Activated T-cell treated with anti-CD3 and anti-CD28 coated beads for 4 hours (primary cell): ENCODE measurements around the gene HGFAC.

Experiments used
- DNase-seq: peaks from one replicate; pipeline ENCODE4 v3.0.0-alpha.2; 2020

HGFAC gene

DNA sequence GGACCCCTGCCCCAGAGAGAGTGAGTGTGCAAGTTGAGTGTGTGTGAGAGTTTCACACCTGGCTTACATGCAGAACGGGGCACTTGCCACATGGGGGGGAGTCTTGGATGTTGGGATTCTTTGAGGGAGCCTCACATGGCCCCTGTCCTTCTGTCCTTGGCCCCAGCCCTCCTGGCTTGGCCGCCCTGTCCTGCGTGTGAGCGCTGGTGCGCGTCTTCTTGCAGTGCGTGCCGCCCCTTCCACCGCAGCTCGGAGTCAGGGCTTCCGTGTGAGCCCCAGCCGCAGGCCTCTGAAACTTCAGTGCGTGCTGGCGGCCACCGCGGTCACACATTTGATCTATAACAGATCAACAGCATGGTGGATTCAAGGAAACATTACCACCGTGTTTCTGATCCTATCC is 30.1 kb upstream of the HGFAC start:
- DNase-seq, result no peak

DNA sequence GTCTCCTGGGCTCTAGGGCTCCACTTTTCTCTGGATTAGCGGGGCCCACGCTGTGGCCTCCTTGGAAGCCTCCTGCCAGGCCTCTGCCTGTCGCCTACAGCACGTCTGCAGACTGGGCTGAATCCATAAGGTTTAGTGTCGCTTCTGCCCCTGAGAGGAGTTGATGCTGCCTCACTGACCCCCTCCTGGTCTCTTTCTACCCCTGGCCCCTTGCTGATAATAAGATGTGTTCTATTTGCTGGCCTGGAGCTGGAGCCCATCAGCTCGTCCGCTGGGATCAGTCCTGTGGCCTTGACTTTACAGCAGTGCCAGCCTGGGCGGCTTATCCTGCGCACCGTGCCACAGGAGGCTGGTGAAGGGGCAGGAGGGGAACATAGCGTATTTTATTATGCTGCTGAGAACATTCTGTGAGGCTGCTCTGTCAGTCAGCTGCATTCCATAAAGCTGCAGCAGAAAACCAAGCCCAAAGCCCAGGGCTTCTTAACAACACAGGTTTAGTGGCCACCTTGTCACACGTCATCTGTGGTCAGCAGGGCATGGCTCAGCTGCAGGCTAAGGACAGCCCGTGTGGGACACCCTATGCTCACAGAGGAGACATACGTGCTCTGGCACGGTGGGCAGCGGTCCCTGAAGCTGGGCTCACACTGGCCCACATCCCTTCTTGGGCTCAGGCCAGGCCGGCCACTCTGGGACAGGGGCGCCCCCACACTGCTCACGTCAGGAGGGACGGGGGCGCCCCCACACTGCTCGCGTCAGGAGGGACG is 29.3 kb upstream of the HGFAC start:
- no peak for DNase-seq

DNA sequence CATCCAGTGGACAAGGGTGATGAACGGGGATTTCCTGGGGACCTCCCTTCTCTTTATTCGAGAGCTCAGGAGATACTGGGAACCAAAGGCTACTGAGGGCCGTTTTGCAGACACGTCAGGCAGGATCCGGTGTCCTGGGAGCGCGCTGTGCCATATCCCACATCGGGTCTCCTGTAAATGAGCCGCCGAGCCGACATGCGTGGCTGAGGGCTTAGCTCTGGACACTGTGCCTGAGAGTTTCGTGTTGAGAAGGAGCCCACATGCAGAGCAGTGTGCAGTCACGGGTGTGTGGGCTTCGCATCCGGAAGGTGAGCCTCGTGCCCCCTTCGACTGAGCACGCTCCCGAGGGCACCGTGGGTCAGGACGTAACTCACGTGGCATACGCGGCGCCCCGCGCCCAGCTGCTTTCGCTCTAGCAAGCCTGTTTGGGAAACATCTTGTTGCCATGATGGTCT is 28.5 kb upstream of the HGFAC start:
- no peak for DNase-seq

DNA sequence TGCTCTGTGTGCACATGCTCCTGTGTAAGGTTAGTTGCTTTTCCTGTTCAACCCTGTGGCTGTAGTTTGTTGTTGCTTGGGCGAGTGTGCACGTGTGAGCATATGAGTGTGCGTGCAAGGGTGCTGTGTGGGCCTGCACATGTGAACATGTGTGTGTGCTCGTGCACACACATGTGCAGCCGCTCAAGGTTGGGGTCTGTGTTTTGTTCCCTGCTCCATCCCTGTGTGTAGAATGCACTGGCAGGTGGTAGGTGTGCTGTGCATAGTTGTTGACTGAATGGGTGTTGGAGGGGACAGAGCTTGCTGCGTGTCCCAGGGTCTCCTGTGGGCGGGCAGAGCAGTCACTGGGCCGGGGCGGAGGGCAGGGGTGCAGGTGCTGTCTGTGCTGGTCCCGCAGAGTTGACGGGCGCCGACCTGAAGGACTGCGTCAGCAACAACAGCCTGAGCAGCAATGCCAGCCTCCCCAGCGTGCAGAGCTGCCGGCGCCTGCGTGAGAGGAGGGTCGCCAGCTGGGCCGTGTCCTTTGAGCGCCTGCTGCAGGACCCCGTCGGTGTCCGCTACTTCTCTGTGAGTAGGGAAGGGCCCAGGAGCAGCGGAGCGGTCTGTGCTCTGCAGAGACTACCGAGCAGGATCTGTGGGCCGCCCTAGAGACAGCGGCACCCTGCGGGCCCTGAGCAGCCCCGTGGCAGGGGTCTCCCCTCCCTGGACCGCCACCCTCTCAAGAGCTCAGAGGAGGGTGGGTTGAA is 27.9 kb upstream of the HGFAC start:
- no peak for DNase-seq

DNA sequence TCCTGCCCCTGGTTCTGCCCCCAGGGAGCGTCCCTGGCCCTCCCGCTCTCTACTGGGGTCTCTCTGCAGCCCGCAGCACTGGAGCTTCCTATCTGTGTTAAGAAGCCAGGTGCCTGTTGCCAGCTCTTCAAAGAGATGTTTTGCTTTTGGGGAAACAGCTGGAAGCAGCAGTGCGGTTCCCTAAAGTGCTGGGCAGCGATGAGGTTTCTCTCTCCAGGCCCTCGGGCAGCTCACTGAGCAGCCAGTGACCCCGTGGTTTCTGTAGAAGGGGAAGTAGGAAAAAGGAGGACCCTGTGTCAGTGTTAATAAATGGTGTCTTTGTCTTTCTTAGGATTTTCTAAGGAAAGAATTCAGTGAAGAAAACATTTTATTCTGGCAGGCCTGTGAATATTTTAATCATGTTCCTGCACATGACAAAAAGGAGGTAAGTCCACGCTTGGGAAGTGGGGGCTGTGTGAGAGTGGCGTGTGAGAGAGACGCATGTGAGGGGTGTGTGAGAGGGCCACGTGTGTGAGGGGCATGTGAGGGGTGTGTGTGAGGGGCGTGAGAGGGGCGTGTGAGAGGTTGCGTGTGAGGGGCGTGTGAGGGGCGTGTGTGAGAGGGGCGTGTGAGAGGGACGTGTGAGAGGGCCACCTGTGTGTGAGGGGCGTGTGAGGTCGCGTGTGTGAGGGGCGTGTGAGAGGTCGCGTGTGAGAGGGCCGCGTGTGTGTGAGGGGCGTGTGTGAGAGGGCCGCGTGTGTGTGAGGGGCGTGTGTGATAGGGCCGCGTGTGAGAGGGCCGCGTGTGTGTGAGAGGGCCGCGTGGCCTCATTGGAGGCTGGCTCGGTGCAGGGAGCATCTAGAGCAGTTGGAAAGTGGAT is 27.1 kb upstream of the HGFAC start:
- no peak for DNase-seq

DNA sequence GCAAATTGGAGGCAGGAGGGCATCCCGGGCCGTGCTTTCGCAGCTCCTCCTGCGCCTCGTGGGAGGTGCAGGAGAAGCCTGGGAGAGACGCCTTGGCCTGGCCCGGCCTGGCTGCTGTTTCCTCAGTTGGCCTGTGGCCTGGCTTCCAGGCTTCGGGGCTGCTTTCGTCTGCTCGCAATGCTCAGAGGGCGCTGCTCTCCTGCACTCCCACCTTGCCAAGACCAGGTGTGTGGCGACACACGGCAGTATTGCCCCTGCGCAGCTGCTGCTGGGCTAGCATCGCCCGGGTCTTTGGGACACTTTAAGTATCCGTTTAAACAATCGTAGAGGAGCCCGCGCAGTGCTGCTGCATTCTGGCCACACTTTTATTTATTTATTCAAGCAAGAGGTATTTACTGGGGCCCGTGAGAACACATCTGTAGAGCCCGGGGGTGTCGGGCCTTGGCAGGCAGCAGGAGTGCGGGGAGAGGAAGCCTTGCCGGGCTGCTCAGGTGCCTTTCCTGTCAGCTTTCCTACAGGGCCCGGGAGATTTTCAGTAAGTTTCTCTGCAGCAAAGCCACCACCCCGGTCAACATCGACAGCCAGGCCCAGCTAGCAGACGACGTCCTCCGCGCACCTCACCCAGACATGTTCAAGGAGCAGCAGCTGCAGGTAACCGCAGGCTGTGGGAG is 26.2 kb upstream of the HGFAC start:
- DNase-seq, result no peak

DNA sequence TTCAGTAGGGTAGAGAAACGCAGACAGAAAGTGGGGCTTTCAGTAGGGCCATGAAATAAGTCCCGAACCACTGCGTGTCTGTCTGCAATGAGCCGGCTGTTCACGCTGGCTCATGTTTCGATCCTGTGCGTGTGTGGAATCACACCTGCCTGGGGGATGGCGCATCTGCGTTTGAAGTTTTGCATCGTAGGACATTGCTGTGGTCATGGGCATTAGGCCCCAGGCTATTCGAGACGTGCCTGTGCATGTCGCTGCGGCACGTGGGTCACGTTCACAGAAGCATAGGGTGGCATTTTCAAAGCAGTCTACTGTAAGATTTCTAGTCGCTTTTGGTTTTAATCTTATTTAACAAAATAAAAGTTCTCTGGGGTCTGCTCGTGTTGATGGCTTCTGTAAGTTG is 25.5 kb upstream of the HGFAC start:
- no peak for DNase-seq

DNA sequence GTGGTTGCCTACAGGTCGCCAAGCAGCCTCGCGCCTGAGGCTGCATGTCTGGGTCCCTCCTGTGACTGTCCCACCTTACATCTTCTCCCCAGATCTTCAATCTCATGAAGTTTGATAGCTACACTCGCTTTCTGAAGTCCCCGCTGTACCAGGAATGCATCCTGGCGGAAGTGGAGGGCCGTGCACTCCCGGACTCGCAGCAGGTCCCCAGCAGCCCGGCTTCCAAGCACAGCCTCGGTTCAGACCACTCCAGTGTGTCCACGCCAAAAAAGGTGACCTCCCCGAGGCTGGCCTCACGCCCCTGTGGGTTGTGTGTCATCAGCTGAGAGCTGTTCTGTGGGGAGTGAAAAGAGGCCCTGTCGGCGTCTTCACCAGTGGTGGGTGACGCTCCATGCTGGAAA is 24.9 kb upstream of the HGFAC start:
- DNase-seq, result no peak

DNA sequence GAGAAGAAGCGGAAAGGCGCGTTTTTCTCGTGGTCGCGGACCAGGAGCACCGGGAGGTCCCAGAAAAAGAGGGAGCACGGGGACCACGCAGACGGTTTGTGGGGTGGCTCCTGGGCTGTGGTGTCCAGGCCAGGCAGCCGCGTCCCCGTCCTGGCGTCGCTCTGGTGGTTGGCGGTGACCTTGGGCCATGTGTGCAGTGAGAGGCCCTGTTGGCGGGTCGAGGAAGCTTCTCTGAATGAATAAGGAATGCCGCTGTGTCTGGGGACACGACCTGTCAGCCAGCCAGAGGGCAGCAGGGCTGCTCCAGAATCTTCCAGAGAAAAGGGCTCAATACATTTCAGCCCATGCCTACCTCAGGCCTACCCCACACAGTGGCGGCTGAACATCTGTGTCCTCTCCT is 24.3 kb upstream of the HGFAC start:
- DNase-seq, result no peak

DNA sequence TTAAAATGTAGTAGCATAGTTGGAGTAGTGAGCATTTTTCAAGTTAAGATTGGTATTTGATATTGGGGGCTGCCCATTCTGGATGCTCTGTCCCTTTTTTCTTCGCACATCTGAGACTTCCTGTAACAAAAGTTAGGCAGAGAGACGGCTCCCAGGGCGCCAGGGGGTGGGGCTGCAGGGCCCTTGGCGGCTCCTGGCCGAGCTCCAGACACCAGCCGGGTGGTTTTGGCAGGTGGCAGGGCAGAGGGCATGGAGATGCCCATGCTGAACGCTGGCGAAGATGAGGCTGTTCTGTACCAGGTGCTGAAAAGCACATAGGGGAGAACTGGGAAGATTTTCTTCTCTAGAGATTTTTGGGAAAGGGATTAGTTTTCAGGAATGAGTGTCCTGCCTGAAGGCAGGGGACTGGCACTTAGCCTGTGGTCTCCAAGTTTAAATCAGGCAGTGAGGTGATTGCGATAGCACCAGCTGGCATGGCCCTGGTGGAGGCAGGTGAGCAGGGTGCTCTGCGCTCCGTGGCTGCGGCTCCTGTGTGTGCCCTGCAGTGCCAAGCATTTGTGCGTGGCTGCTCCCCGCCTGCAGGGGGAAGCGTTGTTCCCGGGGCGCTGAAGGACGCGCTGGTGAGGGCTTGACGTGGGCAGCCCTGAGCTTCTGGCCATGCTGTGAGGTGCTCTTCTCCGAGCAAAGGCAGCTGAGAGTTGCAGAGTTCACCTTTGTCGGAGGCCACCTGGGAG is 23.6 kb upstream of the HGFAC start:
- no peak for DNase-seq

DNA sequence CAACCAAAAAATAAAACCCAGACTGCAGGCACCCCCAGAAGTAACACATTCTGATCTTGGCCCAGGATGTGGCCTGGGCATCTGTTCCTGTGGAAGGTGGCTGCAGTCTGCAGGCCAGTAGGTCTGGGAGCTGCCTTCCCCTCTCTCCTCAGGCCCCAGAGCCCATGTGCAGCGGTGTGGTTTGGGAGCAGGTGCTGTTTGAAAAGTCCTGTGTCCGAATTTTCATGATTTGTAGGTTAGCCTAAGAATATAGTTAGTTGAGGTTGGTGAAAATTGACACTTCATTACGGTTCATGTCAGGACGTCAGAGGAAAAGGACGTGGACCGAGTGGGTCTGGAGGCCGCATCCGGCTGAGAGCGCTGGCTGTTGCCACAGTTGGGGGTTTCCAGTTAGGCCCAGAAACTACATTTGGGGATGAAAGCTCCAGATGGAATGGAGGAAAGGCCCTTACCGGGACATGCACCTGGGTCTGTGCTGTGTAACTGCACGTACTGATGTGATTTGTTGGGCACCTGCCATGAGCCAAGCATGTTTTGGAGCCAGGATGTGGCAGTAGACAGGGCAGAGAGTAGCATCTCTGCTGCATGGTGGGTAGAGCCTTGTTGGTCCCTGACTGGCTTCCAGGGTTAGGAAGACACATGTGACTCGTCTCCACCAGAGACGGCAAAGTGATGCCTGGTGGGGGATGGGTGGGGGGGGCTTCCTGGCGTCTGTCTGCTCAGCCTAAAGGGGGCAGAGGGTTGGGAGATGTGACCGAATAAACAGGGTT is 21.7 kb upstream of the HGFAC start:
- no peak for DNase-seq

DNA sequence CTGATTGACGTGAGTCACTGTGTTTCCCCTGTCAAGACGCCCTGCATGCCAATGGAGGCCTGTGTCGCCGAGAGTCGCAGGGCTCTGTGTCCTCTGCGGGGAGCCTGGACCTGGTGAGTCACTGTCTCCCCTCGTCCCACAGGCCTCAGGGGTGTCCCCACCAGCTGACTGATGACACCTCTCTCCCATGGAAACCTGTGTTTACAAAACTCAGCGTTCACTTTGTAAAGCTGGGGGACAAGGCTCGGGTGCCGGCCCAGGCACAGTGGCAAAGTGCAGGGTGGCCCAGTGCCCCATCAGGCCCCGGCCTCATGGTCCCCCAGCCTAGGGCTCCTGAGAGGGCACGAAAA is 21.2 kb upstream of the HGFAC start:
- no peak for DNase-seq

DNA sequence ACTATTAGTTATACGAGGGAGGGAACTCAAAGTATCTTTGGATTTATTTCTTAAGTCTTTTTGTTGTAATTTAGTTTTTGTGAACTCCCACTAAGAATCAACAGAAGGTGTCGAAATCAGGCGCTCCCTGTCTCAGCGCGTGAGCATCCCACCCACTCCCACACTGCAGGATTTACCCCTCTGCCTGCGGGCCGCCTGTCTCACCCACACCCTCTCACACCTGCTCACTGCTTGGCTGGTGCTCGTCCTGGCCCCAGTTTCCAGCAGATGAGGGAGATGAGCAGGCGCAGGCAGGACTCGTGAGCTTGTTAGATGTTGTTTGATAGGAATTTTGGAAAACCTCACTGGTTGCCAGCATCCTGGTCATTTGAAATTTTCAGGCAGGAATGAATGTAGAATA is 20.8 kb upstream of the HGFAC start:
- no peak for DNase-seq

DNA sequence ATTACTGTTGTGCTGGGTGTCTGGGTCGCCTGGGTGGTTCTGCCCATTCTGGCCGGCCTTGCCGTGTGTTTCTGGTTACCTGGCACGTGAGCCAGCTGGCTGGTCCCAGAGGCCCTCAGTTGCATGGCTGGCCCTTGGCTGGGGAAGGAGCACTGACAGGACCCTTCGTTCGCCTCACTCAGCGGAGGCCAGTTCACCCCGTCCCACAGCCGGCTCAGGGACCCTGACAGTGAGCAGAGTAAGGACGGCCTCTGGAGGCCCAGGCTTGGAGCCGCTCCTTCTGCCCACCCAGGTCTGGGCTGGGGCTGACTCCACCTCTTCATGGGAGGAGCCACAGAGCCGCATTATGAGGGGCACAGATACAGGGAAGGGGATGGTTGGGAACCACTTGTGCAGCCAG is 20.3 kb upstream of the HGFAC start:
- DNase-seq, result no peak

DNA sequence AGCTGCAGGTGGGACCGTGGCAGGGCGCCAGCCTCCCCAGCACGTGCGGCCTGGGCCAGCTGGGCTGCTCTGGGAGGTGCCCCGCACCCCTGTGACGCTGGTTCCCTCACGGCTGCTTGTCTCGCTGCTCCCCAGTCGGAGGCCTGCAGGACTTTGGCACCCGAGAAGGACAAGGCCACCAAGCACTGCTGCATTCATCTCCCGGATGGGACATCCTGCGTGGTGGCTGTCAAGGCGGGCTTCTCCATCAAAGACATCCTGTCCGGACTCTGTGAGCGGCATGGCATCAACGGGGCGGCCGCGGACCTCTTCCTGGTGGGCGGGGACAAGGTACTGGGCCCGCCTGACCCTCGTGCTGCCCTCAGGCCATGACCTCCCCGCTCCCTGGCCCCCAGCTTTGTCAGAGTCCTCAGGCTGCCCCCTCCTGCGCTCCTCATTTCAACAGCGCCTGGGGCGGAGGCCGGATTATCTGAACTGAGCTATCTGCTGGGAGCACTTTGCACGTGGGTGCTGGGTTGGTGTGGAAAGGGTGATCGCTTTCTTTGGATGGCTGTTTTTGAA is 19.4 kb upstream of the HGFAC start:
- DNase-seq, result no peak

DNA sequence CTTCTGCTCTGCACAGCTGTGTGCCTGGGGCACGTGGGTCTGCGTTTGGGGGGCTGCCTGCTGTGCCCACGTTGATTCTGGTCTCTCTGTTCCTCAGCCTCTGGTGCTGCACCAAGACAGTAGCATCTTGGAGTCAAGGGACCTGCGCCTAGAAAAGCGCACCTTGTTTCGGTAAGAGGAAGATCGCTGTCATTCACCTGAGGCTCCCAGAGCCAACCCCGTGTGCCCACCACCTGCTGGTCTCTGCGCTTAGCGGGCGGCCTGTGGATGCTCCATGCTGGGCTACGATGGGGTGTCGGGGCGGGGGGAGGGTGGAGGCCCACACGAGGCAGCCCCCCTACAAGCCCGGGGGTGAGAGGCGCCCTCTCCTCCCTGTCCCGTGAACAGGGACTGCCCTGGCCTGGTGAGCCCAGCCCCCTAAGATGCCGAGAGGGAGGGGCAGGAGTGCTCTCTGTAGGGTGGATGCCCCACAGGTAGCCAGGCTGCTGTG is 18.9 kb upstream of the HGFAC start:
- no peak for DNase-seq

DNA sequence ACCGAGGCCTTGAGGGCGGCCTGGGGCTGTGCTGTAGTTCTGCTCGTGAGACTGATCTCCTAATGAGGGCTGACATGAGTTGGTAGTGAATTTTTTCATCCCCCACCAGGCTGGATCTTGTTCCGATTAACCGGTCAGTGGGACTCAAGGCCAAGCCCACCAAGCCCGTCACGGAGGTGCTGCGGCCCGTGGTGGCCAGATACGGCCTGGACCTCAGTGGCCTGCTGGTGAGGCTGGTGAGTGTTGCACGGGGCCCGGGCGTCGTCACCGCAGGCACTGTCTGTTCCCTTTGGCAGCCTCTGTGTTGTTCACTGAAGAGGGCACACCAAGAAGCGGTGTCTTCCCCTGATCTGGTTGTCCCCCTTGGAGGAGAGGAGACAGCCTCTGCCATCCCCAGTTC is 18.4 kb upstream of the HGFAC start:
- no peak for DNase-seq

DNA sequence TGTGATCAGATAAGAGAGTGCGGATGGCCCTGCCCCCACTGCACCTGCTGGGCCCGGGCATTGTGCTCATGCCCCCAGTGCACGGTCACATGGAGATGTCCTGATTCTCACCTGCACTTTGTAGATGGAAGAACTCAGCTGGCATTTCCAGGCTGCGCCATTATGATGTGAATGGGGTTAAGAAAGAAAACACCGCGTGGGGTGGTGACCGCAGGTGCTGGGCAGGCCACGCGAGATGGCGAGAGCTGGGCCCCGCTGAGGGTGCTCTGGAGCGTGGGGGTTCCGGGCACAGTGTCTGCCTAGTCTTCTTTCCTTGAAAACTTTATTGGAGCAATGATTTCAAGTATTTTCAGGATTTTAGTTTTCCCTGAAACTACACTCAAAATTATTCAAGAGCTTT is 17.8 kb upstream of the HGFAC start:
- DNase-seq, result no peak

DNA sequence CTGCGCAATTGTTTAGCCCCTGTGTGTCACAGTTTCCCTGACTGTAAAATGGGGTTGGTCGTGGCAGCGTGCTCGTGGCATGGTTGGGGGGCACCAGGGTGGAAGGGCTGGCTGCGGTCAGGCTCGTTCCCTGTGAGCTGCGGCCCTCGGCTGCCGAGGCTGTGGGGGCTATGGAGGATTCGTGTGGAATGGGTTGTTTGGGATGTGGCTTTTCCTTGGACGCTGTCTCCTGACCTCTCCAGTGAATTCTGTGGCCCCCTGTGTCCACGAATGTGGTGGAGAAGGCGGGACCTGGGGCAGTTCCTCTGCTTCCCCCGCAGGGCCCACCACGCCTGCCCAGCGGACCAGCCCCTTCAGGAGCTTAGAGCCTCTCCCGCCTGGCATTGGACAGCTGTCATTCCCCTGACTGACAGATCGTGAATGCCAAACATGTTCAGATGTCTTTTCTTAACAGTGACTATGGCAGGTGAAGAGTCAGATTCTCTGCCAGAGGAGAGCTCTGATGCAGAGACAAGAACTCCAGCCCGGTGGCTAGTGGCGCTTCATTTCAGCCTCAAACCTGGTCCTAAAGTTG is 17.2 kb upstream of the HGFAC start:
- no peak for DNase-seq

DNA sequence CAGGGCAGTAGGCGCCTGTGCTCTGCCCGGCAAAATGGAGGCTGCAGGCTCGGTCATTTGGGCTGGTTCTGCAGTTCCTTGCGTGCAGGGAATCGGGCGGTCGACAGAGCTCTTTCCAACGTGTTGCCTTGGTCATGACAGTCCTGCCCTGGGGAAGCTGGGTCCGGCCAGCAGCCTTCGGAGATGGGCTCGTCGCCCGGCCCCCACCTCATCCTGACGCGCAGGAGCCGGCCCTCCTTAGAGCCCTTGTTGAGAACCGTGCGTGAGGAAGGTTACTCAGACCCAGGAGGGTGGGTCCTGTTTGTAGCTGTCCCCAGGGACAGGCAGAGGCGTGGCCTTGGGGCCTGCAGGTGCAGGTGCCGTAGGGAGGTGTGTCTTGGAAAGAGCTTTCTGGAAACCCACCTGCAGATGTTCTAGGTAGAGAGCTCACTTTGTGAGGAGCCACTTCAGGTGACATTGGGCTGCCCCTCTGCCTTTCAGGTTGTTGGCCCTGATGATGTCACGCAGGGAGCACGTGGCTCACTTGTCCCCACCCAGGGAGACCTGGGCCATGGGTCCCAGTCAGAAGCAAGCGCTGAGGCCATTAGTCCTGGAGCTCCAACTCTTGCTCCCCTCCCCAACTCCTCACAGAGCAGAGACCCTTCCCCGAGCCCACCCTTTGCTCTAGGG is 15.2 kb upstream of the HGFAC start:
- DNase-seq, result no peak
